Activated CD4-positive, alpha-beta T cell treated with anti-CD3 and anti-CD28 coated beads, Interleukin-2, amount 50 U/mL, for 24 hours (primary cell): ENCODE data around the gene SARNP.

Experiments used
- DNase-seq, 2 donors: peaks; one replicate each; pipeline ENCODE4 v3.0.0-alpha.2; 2020; ENCODE audit warnings: low read depth in 1 of 2, low spot score in 1 of 2

The SARNP gene

DNA sequence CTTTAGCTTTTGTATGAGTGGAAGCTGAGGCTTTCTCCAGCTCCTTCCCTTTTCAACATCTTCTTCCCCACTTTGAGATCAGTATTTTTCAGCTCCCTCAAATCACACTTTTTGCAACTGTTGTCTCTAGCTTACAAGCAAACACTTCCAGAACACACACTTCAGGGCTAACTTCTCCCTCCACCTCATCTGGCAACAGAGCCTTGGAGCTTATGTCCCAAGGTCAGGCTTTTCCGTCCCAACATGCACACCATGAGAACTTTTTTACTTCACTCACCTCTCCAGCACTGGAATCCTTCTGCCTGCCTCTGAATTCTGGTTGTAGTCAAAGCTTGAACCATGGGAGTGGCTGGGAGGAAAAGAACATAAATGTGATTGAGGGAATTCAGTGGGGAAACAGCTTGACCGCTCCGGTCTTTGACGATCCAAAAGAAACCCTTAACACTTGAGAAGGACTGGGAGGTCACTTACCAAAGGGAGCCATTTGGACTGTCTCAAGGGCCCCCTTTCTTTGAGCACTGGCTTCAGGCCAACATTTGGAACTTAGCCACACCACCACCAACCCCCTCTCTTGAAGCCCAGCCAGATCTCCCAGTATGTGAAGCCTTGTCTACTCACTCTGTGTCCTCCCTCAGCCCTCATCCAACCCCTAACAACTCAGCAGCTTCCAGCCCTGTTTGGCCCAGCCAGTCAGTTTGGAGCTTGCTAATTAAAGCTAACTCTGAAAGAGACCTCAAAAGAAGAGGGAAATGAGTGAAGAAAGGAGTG, 105.6 kb downstream of the SARNP start:
- no peak for DNase-seq

GRCh38 chr12:55708695-55709233, 108.8 kb downstream of the SARNP start:
- DNase-seq, result no peak

DNA sequence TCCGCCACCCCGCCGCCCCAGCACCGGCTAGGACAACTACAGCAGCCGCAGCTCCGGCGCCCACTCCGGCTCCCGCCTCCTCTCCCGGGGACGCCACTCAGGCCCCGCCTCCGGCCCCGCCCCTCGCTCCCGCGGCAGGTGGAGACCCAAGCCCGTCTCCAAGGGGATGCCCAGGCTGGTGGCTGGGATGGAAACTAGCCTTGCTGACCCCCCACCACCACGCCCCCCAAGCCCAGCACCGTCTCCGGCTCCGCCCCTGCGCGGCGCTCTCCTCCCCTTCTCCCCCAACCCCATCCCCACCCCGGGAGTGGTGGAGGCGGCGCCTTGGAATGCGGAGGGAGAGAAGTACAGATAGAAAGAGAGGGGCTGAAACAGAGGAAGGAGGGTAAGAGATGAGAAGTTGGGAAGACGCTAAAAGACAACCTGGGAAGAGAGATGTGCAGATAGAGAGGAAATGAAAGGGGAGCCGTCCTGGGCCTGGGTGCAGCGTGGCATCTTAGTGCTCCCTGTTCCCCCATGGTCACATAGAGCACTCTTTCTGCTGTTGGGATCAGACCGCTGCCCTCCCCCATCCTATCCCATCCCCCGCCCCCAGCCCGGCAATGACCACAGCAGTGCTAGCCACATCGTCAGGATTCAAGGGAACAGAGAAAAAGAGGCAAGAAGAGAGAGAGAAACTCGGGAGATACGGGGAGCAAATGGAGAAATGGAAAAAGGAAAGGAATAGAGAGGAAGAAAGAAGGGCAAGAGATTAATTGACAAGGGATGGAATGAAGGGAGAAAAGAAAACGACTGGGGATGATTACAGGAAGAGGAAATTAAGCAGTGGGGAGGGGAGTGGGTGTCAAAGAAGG, 109.5 kb downstream of the SARNP start, which contains the start of gene ITGA7:
Gene ITGA7, minus strand, starts transcription at position 64 of the 854 bp plus-strand sequence. CDS start 222 bp downstream, outside the sequence.
- DNase-seq, result peak in 1 of 2 donors; percentile 43
